GM12872 (cell line): Measurements from ENCODE around the gene TSFM.

ENCODE experiments used
- TF ChIP-seq, protein P1 (sequence below): IDR thresholded peaks from 3 replicates; pipeline ENCODE4 v1.5.1; 2011; ENCODE audit warnings: low read depth, mild to moderate bottlenecking, low read length, moderate library complexity; ENCODE audit not compliant: insufficient read depth

The TSFM gene

DNA sequence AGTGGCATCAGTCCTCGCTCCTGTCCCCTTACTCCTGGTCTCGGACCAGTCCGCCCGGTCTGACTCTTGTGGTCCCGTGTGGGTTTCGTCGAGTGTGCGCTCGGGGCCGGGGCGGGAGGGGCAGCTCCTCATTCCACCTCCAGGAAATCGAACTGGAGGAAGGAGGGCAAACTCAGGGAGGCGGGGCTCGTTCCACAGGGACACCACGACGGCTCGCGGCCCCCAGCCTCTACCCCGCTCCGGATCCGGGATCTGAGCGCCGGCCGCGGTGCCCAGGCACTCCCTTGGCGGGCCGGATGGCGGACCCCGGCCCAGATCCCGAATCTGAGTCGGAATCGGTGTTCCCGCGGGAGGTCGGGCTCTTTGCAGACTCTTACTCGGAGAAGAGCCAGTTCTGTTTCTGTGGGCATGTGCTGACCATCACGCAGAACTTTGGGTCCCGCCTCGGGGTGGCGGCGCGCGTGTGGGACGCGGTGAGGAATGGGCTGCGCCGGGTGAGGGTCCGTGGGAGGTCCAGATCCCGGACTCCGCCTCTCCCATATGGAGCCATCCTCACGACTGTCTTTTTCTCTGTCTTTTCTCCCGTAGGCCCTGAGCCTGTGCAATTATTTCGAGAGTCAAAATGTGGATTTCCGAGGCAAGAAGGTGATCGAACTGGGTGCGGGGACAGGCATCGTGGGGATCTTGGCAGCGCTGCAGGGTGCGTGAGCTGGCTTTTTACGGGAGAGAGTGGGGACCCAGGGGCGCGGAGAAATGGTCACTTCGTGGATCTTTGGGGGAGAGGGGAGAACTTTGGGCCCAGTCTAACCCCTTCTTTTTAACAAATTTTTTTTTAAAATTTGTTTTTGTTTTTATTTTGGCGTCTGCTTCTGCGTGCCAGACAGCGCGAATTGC, 9.9 kb upstream of the TSFM start, which contains the start of gene EEF1AKMT3:
Gene EEF1AKMT3, plus strand, starts transcription at position 186 of the 894 bp plus-strand sequence. Its CDS starts 111 bp downstream, at position 297.
- TF ChIP-seq, protein P1, sequence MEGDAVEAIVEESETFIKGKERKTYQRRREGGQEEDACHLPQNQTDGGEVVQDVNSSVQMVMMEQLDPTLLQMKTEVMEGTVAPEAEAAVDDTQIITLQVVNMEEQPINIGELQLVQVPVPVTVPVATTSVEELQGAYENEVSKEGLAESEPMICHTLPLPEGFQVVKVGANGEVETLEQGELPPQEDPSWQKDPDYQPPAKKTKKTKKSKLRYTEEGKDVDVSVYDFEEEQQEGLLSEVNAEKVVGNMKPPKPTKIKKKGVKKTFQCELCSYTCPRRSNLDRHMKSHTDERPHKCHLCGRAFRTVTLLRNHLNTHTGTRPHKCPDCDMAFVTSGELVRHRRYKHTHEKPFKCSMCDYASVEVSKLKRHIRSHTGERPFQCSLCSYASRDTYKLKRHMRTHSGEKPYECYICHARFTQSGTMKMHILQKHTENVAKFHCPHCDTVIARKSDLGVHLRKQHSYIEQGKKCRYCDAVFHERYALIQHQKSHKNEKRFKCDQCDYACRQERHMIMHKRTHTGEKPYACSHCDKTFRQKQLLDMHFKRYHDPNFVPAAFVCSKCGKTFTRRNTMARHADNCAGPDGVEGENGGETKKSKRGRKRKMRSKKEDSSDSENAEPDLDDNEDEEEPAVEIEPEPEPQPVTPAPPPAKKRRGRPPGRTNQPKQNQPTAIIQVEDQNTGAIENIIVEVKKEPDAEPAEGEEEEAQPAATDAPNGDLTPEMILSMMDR: no peak

DNA sequence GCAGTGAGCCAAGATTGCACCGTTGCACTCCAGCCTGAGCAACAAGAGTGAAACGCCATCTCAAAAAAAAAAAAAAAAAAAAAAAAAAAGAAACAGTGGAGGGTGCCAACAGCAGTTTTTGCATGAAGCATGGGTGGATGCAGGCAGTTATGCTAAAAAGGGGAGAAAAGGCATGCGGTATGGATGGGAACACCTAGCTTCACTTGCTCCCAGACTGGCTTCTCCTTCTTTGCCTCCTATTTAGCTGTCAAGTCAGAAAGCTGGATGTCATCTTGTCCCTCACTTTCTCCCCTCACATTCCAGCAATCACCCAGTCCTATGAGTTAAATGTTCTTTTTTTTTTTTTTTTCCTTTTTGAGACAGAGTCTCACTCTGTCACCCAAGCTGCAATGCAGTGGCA, 7.5 kb upstream of the TSFM start:
- TF ChIP-seq, protein P1: no peak

DNA sequence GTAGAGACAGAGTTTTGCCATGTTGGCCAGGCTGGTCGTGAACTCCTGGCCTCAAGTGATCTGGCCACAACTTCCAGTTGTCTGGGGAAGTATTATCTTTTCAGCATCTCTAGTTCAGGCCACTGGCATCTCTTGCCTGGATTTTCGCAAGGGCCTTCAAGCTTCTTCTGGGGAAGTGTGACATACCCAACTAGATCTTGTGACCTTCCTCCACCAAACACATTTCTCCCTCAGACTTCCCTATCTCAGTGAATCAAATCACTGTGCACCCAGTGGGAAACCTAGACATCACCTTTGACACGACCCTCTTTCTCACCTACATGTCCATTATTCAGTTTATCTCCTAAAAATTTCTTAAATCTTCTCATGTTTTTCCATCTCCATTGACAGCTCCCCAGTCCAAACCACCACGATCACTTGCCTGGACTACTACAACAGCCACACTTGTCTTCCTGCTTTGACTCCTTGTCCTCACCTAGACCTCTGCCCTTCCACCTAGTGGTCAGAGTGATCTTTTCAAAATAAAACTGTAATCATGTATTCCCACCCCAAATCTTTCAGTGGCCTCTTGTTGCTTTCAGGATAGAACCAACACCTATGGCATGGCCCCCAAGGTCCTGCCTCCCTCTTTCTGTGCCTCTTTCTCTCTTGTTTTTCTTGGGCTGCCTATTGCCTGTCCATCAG, 6.9 kb upstream of the TSFM start:
- TF ChIP-seq, protein P1: peak; percentile 33; the same call in 1 of the 3 replicates

DNA sequence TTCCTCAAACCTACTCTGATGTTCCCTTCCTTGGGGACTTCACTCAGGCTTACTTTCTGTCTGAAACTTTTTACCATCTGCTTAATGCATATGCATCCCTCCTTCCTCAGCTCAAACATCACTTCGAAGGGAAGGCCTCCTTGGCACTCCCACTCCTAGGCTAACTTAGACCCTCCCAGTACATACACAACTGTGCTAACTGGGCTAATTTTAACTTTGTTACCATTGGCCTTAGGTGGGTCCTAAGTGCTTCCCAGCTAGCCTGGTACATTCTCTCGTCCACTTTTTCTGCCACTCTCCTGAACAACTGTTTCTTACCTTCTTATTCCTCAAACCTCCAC, 6.4 kb upstream of the TSFM start:
- TF ChIP-seq, protein P1: no peak

DNA sequence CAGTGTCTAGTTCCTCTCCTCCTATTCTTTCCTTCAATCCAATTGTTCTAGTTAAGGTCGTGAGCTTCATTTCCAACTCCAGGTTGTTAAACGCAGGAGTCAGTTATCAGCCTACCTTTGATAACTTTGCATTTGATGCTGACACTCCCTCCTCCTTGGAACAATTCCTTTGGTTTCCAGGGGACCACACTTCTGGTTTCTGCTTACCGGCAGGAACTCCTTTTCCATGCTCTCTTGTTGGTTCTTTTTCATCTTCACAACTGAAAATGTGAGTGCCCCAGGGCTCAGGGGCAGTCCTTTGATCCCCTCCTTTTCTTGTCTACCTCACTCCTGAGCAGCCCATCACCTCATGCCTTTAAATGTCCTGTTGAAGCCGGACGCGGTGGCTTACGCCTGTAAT, 5.2 kb upstream of the TSFM start:
- TF ChIP-seq, protein P1: no peak

DNA sequence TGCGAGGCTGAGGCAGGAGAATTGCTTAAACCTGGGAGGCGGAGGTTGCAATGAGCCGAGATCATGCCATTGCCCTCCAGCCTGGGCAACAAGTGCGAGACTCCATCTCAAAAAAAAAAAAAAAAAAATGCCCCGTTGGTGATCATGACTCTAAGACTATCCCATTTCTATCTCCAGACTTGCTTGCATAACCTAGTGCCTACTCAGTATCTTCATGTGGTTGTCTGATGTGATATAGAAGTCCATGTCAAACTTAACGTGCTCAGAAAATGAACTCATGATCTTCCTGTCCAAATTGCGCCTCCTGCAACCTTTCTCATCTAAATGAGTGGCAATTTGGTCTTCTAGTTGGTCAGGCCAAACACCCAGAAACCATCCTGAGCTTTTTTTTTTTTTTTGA, 4.7 kb upstream of the TSFM start:
- TF ChIP-seq, protein P1: no peak

DNA sequence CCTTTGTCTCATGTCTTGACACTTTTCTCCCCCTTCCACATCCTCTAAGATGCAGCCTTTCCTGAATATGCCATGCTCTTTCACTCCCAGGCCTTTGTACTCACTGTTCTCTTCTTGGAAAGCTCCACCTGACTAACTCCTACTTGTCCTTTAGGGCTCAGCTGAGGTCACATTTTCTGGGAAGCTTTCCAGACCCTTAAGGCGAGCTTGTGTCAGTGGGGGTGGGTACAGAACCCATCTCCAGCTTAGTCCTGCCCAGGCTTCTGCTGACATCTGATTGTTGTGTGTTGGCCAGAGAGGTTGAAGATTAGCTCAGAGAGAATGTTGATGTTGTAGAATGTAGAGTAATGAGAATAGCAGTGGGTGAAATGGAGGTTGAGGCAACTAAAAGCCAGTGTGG, 2.9 kb upstream of the TSFM start:
- TF ChIP-seq, protein P1: no peak
